SU-DHL-6 (cell line): Measurements from ENCODE around the gene IZUMO2.

Experiments used
- H2AFZ ChIP-seq: fragments of 200-600 bp; sonication (generic); 2 replicates; pipeline ENCODE4 v1.6.1; 2014; ENCODE audit warnings: low read depth, mild to moderate bottlenecking, moderate library complexity, mixed read lengths, antibody characterized with exemption, low read length; ENCODE audit not compliant: severe bottlenecking
- H3F3A ChIP-seq: fragments of 200-600 bp; shearing (Covaris generic); 2 replicates; pipeline ENCODE4 v1.6.0; 2016; ENCODE audit warnings: antibody characterized with exemption, mild to moderate bottlenecking; ENCODE audit not compliant: insufficient read depth
- H3K27ac ChIP-seq: fragments of 200-600 bp; sonication (generic); 2 replicates; pipeline ENCODE4 v1.5.1; 2016; ENCODE audit warnings: low read depth, mild to moderate bottlenecking, low read length, moderate library complexity, mixed read lengths
- H3K27me3 ChIP-seq: fragments of 200-600 bp; sonication (generic), shearing (Covaris generic); 2 replicates; pipeline ENCODE4 v1.6.0; 2014; ENCODE audit warnings: mild to moderate bottlenecking, low read length
- H3K36me3 ChIP-seq: fragments of 200-600 bp; sonication (generic); 2 replicates; pipeline ENCODE4 v1.6.1; 2014; ENCODE audit warnings: mild to moderate bottlenecking, low read length, mixed read lengths
- H3K4me2 ChIP-seq: fragments of 300-600, 200-600 bp; shearing (Covaris generic), sonication (generic); 2 replicates; pipeline ENCODE4 v1.6.0; 2014; ENCODE audit warnings: low read length, low read depth, mild to moderate bottlenecking; ENCODE audit not compliant: poor library complexity, severe bottlenecking
- H3K4me3 ChIP-seq: fragments of 200-600 bp; sonication (generic); 2 replicates; pipeline ENCODE4 v1.5.1; 2014; ENCODE audit warnings: antibody characterized with exemption, low read length, mild to moderate bottlenecking, mixed read lengths; ENCODE audit not compliant: insufficient read depth, poor library complexity, severe bottlenecking
- H3K79me2 ChIP-seq: fragments of 200-600 bp; sonication (generic); 2 replicates; pipeline ENCODE4 v1.6.1; 2014; ENCODE audit warnings: mild to moderate bottlenecking, low read length, moderate library complexity; ENCODE audit not compliant: insufficient read depth
- H3K9ac ChIP-seq: fragments of 200-600 bp; sonication (generic); 2 replicates; pipeline ENCODE4 v1.7.0; 2014; ENCODE audit warnings: mild to moderate bottlenecking, low read length
- H3K9me2 ChIP-seq: fragments of 200-600 bp; sonication (generic); replicated peaks from 2 replicates; pipeline ENCODE4 v1.6.1; 2014; ENCODE audit warnings: low read length; ENCODE audit not compliant: insufficient read depth
- H3K9me3 ChIP-seq: fragments of 200-600 bp; sonication (generic); 2 replicates; pipeline ENCODE4 v1.6.1; 2014; ENCODE audit warnings: low read length, mixed read lengths; ENCODE audit not compliant: insufficient read depth
- H4K20me1 ChIP-seq: fragments of 200-600 bp; sonication (generic); 2 replicates; pipeline ENCODE4 v1.6.1; 2014; ENCODE audit warnings: low read depth, mild to moderate bottlenecking, antibody characterized with exemption, low read length, moderate library complexity, mixed read lengths
- EZH2phosphoT487 ChIP-seq: fragments of 200-600 bp; sonication (generic), shearing (Covaris generic); conservative IDR thresholded peaks from 2 replicates; pipeline ENCODE4 v1.6.1; 2018; ENCODE audit warnings: mild to moderate bottlenecking, antibody characterized with exemption, low read length, moderate library complexity, mixed read lengths
- TF ChIP-seq, protein P1 (sequence below): fragments of 200-600 bp; sonication (generic); IDR thresholded peaks from one replicate; pipeline ENCODE4 v1.5.1; 2017; ENCODE audit warnings: antibody characterized with exemption, mild to moderate bottlenecking, low read length, moderate library complexity; ENCODE audit not compliant: insufficient read depth, poor library complexity, severe bottlenecking

Gene IZUMO2

GRCh38 chr19:50162988-50163387, at the start of gene IZUMO2:
Gene IZUMO2 (minus strand): TSS chr19:50163281. CDS start chr19:50163194, 87 bp downstream.
- no peaks in the 10 kb centered on the region for H3K36me3 ChIP-seq
- H3F3A ChIP-seq, result no peaks in the 10 kb centered on the region
- no peak within 1 kb of the TSS for H3K4me3 ChIP-seq
- H3K9me2 ChIP-seq, result no peaks in the 10 kb centered on the region
- TF ChIP-seq EZH2phosphoT487, result no peak
- TF ChIP-seq, protein P1, sequence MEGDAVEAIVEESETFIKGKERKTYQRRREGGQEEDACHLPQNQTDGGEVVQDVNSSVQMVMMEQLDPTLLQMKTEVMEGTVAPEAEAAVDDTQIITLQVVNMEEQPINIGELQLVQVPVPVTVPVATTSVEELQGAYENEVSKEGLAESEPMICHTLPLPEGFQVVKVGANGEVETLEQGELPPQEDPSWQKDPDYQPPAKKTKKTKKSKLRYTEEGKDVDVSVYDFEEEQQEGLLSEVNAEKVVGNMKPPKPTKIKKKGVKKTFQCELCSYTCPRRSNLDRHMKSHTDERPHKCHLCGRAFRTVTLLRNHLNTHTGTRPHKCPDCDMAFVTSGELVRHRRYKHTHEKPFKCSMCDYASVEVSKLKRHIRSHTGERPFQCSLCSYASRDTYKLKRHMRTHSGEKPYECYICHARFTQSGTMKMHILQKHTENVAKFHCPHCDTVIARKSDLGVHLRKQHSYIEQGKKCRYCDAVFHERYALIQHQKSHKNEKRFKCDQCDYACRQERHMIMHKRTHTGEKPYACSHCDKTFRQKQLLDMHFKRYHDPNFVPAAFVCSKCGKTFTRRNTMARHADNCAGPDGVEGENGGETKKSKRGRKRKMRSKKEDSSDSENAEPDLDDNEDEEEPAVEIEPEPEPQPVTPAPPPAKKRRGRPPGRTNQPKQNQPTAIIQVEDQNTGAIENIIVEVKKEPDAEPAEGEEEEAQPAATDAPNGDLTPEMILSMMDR, result no peak
- H3K4me2 ChIP-seq, result no peak within 1 kb of the TSS
- H3K79me2 ChIP-seq, result no peaks in the 10 kb centered on the region
- H4K20me1 ChIP-seq, result no peaks in the 10 kb centered on the region
- no peak within 1 kb of the TSS for H3K27ac ChIP-seq
- H3K9ac ChIP-seq, result no peak within 1 kb of the TSS
- no peaks in the 10 kb centered on the region for H3K9me3 ChIP-seq
- H2AFZ ChIP-seq, result no peak within 1 kb of the TSS
- no peaks in the 10 kb centered on the region for H3K27me3 ChIP-seq

- Histone ChIP-seq H3K9me2 (no peaks in the 10 kb centered on the region), H3F3A (no peaks in the 10 kb centered on the region), H3K36me3 (no peaks in the 10 kb centered on the region), H3K9me3 (no peaks in the 10 kb centered on the region), H3K27me3 (no peaks in the 10 kb centered on the region), H3K4me2 (no peak overlapping the region), H3K27ac (no peak overlapping the region), H3K4me3 (no peak overlapping the region), H3K9ac (no peak overlapping the region), H3K79me2 (no peaks in the 10 kb centered on the region), H2AFZ (no peak overlapping the region), H4K20me1 (no peaks in the 10 kb centered on the region)
- TF ChIP-seq, protein P1, result no peak
- TF ChIP-seq EZH2phosphoT487, result no peak
These were observed 47.3 kb upstream of the IZUMO2 start for GRCh38 chr19:50210425-50210824.

- H3K9me3 ChIP-seq, result no peaks in the 10 kb centered on the region
These were observed 46.0 kb upstream of the IZUMO2 start for GRCh38 chr19:50209131-50209530.

More at GRCh38 chr19:50209131-50209530, 46.0 kb upstream of the IZUMO2 start:
- Histone ChIP-seq H3K27me3 (no peaks in the 10 kb centered on the region), H3K9ac (no peak overlapping the region), H3K36me3 (no peaks in the 10 kb centered on the region), H3K4me2 (no peak overlapping the region), H2AFZ (no peak overlapping the region), H3K27ac (no peak overlapping the region), H3F3A (no peaks in the 10 kb centered on the region), H4K20me1 (no peaks in the 10 kb centered on the region), H3K4me3 (no peak overlapping the region), H3K9me2 (no peaks in the 10 kb centered on the region), H3K79me2 (no peaks in the 10 kb centered on the region)
- no peak for TF ChIP-seq EZH2phosphoT487
- TF ChIP-seq, protein P1, result no peak
